CD4-positive, alpha-beta T cell treated with Interleukin-12 subunit alpha and Interleukin-12 subunit beta, for 1 hour (primary cell): ENCODE results near the gene NUDC.
"Not testable (repeated sequence)": the region's sequence is repeated elsewhere in the genome, so short reads cannot be mapped to it uniquely, and the experiment has no call there.

ENCODE experiments used
- DNase-seq: peaks from one replicate; pipeline ENCODE4 v3.0.0-alpha.2; 2020

NUDC gene

DNA sequence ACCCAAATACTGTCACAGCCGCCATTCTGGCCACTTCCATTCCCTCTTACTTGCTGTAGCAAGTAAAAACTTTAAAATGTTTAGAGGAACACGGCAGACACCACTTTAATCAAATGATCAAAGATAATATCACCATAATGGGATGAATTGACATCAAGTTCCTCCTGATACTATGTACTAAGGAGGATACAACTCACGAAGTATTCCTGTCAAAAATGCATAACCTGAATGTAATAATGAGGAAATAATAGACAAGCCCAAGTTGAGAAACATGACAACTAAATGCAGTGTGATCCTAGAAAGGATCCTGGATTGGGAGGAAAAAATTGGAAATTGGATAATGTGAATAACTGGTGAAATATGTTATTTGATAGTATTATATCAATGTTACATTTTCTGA, 34.8 kb downstream of the NUDC start:
- no peak for DNase-seq

DNA sequence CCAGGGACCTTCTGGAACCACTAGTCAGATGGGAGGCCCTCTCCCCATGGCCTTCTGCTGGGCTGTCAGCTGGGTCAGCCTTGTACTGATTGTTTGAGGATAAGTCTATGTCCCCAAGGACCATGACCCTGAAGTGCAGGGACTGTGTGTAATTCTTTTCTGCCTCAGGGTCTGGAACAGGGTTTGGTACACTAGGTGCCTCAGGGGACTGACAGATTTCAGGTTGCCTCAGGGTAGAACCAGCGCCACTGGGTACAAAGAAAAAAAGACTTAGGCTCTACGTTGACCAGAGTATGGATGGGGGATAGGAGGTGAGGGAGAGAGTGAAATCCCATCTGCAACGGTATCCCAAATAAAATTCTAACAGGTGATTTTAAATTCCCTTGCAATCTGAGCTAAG, 35.8 kb downstream of the NUDC start:
- DNase-seq = no peak

DNA sequence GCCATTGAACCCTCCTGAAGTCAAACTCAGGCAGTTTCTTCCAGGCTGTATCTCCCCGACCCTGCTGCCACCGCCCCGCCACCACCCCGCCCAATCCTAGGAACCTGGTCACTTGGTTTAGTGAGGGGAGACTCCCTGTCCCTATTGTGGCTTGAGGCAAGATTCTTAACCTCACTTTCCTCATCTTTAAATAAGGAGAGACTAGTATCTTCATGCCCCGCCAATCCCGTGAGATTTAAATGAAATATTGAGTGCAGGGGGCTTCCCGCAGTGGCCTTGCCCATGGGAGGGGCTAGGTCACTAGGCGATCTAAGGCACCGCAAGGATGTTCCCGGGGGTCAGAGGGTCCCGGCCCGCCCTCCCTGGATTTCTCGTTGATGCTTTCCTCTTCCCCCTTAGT, 37.7 kb downstream of the NUDC start:
- DNase-seq = no peak

DNA sequence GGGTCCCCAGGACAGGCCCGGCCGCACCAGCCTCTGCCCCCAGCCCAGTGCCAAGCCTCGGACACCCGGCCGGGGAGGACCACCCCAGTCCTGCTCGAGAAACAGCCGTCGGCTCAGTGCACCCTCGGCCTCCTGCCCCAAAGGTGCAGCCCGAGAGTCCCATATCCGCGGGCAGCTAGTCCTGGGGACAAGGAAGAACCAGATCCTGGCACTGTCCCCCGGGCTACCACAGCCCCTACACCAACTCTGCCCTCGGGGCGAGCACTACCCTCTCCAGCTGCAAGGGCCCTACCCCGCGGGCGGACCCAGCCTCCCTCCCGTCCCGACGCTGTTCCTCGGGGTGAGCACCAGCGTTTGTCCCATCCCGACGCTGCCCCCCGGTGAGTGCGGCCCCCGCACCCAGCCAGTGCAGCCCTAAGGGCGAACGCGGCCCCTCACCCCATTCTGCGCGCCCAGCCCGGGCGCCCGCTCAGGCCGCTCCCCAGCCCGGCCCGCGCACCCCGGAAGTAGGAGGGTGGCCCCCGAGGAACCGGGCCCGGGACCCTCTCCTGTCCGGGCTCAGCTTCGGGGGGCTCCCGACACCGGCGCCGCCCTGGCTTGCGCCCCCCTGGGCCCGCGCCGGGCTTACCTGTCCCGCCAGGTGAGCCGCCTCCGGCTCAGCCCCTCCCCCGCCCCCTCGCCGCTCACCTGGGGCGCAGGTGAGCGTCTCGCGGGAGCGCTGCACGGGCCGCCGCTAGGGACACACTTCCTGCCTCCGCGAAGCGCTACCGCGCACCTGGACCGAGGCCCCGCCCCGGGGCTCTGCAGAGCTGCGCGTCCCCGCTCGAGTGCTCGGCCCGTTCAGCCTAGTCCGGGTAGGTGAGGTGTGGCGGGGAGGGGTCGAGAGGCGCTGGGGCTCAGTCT, 38.4 kb downstream of the NUDC start, which contains the start of gene KDF1:
Gene KDF1, minus strand, starts transcription at position 747 of the 903 bp plus-strand sequence. CDS start 8,088 bp downstream, outside the sequence.
- peak; percentile 71 for DNase-seq

DNA sequence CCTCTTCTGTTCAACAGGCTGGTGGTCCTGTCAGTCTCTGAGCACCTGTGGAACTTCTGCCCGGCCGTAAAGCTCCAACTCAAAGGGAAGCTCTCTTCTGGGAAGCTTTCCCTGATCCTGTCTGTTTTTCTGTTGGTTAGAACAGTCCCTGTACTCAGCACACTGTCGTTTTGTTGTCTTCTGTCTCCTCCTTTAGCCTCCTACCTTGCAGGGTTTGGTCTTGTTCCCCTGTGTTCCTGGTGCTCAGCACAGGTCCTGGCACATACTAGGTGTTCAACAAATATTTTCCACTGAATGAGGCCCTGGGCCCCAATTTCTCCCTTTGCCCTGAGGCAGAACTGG, 39.1 kb downstream of the NUDC start:
- DNase-seq = no peak

DNA sequence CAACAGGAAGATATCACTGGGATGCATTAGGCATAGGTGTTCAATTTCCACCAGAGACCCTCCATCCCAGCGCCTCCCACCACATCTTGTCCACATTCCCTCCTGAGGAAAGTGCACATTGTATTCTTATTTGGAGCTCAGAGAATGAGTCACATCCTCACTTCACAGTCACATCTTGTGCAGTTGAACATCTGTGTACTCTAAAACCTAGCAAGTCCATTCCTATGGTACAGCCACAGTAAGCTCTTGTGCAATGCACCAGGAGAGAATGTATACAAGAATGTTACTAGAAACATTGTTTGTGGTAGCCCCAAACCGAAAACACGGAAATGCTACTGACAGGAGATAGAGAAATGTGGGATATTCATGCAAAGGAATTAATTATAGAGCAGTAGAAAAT, 40.3 kb downstream of the NUDC start:
- DNase-seq = no peak

DNA sequence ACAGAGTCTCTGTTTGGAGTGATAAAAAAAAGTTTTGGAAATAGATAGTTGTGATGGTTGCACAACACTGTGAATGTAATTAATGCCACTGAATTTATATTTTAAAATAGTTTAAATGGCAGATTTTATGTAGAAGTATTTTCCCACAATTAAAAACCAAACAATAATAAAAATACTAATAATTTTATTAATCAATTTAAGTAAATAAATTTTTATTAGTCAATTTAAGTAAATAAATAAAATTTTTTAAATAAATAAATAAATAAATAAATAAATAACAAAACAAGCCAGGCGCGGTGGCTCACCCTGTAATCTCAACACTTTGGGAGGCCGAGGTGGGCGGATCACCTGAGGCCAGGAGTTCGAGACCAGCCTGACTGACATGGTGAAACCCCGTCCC, 43.7 kb downstream of the NUDC start:
- no peak for DNase-seq

DNA sequence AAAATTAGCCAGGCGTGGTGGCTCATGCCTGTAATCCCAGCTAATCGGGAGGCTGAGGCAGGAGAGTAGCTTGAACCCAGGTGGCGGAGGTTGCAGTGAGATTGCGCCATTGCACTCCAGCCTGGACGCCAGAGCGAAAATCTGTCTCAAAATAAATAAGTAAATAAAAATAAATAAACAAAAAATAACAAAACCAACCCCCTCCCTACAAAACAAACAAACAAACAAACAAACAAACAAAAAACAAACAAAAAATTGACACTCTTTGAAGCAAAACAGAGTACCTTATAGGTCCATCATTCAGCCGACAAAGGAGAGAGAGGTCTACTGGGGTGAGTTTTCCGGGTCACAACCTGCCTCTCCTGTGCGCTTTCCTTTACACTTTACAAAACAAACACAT, 44.1 kb downstream of the NUDC start:
- no peak for DNase-seq

DNA sequence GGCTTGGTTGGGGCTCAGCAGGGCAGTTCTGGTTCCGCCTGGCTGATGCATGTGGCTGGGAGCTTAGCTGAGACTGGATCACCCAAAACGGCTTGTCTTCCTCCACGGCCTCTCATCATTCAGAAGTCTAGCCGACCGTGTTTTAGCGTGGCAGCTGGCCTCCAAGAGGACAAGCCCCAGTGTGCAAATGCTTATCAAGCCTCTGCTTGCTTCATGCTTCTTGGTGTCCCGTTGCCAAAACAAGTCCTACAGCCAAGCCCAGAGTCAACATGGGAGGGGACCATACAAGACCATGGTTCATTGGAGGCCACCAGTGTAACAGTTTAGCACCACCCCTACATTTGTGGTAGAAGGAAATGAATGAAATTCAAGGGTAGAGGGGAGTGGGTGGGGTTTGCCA, 49.3 kb downstream of the NUDC start:
- no peak for DNase-seq

DNA sequence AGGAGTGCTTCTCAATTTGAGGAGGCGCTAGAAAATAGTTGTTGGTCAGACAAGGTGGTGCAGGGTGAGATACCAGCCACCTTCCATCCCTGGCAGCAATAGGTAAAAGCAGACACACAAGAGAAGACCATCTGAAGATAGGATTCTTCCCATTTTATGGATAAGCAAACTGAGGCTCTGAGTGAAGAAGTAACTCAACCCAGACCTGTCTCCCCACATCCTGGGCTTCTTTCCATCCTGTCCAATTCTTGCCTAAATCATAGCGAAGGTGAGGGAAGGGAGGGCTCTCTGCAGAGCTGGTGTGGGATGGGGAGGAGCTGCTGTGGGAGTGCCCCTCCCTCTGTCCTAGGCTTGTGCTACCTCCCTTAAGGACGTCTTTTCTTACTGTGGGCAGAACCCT, 50.0 kb downstream of the NUDC start:
- no peak for DNase-seq

DNA sequence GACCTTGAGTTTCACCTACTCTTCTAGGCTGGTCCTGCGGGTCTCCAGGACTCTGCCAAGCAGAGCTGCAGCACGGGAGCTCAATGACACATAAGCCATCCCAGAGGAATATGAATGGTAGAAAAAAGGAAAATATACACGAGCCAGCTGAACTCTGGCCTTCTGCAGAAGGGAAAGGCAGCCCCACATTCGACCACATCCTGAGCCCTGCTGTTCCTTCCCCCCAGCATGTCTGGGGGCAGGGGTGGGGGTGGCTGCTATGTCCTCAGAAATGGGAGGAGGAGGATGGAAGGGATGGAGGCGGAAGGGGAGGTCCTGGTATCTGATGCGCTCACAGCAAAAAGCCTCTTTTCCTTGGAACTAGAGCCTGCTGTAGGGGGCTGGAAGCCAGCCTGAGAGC, 50.8 kb downstream of the NUDC start:
- no peak for DNase-seq

DNA sequence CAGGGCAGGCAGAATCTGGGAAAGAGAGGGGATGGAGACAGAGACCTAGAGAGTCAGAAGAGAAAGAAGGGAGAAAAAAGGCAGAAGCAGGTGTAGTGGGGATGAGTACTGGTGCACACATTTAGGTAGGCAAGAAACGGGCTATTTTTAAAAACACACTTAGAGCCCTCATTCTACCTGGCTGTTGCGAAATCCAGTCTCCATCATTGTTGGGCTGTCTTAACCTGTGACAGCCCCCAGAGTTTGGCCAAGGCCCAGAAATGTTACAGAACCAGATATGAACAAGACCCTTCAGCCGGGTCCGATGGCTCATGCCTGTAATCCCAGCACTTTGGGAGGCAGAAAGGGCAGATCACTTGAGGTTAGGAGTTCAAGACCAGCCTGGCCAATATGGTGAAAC, 51.3 kb downstream of the NUDC start:
- no peak for DNase-seq

DNA sequence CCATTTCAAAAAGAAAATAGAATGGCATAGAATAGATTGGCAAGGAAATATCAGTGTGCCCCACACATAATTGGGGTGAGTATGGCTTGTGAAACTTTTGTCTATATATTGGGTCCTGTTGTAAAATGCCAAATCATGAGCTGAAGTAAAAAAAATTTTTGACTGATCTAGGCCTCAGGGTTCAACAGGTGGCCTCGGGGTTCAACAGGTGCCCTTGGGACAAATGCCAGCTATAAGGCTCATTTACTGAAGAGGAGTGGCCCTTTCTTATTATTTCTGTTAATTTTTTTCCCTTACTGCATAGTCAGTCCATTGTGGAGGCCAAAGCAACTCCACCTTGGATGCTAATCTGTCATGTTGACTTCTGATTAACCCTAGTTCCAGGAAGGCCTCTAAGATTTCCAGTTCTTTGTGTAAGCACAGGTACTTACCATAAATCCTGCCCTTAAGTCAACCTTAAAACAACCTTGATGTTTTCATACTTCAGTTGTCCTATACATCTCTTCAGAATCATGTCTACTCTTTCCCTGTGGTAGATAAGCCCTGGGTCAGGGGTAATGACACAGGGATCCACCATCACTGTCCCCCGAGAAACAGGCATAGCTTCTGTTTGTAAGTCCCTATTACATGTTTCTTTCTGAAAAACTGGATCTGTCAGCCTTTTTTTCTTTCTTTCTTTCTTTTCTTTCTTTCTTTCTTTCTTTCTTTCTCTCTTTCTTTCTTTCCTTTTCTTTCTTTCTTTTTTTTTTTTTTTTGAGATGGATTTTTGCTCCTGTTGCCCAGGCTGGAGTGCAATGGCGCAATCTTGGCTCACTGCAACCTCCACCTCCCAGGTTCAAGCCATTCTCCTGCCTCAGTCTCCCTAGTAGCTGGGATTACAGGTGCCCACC, 55.3 kb downstream of the NUDC start:
- no peak for DNase-seq

DNA sequence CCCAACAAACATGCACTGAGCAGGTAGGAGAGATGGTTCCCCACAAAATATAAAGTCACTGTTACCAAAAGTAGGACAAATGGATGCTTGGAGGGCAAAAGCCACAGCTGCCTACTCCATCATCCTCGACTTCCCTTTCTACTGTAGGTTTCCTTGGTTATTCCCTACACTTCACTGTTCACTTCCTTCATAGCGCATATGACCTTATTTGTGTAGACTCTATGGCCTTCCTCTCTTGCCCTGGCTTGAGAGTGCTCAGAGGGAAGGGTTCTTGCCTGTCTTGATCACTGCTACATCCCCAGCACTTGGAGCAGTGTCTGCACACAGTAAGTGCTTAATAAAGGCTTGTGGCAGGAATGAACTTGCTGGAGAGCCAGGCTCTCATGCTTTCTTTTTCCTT, 57.4 kb downstream of the NUDC start:
- no peak for DNase-seq

DNA sequence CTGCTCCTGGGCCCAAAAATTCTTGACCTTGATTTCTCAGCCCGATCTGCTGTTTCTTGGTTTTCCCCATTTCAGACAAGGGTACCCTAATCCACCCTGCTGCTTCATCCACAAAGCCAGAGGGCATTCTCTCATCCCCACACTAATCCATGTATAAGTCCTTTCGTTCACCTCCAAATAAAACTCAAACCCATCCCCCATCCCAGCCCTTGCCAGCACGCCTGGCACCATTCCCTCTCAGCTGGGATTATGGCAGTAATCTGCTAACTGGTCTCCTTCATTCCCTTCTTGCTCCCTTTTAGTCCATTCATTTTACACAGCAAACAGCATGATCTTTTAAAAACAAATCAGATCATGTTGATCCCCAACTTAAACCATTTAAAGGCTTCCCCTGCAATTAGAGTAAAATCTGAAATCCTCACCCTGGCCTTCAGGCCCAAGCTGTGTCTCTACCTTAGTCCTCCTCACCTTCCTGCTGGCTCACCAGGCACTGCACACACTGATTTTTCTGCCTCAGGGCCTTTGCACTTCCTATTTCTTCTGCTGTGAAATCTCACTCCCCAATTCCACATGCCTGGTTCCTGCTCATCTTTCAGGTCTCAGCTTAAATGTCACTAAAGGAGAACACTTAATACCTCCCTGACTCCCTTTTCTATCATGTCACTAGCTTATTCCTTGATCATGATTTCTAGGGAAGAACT, 59.8 kb downstream of the NUDC start:
- no peak for DNase-seq

DNA sequence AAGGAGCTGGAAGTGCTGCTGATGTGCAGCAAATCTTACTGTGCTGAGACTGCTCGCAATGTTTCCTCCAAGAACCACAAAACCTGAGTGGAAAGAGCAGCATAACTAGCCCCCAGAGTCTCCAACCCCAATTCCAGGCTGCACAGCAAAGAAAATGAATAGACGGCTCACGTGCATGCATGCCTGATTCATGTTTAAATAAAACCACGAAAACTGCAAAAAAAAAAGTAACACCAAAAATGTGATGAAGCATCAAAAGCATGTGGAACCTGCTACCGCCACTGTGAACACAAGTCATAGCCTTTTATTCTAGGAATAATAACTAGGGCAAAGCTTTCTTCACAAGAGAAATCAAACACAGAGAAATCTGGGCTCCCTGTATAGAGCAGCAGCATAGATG, 62.3 kb downstream of the NUDC start:
- DNase-seq = no peak

DNA sequence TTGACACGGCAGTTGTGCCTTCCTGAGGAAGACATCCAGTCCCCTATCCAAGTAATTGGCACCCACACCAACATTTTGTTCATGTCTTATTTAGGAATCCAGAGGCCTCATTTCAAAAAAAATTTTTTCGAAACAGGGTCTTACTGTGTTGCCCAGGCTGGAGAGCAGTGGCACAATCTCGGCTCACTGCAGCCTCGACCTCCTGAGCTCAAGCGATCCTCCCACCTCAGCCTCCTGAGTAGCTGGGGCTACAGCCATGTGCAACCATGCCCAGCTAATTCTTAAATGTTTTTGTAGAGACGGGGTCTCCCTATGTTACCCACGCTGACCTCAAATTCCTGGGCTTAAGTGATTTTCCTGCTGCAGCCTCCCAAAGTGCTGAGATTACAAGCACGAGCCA, 62.7 kb downstream of the NUDC start:
- DNase-seq = no peak

DNA sequence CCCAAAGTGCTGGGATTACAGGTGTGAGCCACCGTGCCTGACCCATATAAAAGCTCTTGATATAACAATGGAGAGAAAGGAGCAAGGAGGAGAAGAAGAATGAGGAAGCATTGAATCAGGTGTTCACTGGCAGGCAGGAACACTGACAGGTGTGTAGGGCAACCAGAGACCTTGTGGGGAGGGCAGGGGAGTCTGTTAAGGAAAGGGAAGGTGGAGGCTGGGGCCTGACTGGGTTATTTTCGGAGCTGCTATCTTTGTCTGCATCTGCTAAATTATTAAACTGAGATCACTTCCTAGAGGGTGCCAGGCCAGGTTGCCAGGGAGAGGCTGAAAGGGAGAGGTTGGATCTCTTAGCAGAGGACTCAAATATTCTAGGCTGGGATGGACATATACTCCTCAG, 65.1 kb downstream of the NUDC start:
- DNase-seq = no peak

DNA sequence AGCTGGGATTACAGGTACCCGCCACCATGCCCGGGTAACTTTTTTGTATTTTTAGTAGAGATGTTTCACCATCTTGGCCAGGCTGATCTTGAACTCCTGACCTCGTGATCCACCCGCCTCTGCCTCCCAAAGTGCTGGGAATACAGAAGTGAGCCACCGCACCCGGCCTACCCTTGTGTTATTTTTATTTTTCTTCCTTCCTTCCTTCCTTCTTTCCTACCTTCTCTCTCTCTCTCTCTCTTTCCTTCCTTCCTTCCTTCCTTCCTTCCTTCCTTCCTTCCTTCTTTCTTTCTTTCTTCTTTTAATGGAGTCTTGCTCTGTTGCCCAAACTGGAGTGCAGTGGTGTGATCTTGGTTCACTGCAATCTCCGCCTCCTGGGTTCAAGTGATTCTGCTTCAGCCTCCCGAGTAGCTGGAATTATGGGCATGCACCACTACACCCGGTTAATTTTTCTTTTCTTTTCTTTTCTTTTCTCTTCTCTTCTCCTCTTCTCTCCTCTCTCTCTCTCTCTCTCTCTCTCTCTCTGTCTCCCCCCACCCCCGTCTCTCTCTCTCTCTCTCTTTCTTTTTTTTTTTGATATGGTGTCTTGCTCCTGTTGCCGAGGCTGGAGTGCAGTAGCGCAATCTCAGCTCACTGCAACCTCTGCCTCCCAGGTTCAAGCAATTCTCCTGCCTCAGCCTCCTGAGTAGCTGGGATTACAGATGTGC, 68.0 kb downstream of the NUDC start:
- not testable (repeated sequence) for DNase-seq

DNA sequence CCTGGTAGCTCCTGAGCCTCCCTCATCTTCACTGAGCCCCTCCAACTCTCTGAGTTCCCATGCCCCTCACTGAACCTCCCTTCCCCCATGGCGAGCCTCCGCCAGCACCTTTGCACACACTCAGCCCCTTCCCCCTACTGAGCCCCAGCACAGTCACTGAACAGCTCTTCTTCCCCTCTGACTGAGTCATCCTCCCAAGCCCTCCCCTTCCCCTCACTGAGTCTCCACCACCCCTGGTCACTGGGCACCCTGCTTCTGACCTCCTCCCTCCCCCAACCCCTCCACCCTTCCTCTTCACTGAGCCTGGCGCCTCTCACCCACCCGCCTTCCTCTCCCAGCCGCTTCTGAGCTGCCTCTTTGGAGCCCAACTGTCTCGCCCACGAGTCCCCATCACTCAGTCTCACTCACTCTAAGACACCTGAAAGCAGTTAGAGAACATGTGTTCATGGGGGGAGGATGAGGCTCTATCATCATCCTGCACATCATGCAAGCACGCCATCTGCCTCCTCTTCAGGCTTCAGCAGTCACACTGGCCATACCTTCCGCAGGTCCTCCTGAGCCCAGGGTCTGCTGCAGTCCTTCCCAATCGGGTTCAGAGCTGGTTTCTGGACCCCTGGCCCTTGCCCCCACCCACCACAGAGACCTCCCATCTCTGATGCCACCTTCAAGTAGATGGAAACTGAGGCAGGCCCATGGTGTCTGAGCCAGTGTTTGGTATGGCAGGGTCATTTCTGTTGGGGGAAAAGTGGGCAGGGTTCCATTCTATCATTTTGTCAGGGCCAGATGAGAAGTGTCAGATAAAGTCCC, 70.0 kb downstream of the NUDC start:
- DNase-seq = no peak

DNA sequence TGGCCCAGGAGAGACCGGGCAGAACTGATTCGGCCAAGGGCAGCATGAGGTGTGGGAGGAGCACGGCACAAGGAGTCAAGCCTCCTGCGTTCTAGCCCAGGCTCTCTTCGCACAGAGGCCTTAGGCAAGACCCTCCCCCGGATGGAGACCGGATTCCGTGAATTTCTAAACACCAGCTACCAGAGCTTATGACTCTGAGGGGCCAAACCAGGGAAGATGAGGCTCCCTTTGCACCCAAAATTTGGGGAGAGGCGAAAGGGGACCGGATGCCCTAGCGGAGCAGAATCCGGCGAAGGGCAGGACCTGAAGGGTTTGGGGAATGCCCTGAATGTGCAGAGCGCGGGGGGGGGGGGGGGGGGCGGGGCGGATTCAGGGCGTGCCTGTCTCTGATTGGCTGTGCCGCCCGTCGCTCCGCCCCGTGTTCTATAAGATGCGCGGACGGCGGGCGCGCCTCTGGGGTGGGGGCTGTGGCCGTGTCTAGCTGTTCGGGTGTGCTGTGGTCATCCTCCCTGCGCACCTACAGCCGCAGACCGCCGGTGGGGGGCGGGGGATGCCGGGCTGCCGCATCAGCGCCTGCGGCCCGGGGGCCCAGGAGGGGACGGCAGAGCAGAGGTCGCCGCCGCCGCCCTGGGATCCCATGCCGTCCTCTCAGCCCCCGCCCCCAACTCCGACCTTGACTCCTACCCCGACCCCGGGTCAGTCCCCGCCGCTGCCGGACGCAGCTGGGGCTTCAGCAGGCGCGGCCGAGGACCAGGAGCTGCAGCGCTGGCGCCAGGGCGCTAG, 71.9 kb downstream of the NUDC start, which contains the start of gene TRNP1:
Gene TRNP1, plus strand, starts transcription at position 456 of the 783 bp plus-strand sequence. Its CDS starts 95 bp downstream, at position 551.
- peak; percentile 77 for DNase-seq
